Neural cell (in vitro differentiated cells): ENCODE data around the gene CYP27A1. TPM values are rescaled to one million over a fixed set of nuclear protein-coding genes. Genes with fewer than 3 reads are reported as not detected.

Source experiments
- H2AFZ ChIP-seq: fragments of 200-600, 300-800 bp; sonication (generic), shearing (Covaris generic); 2 replicates; pipeline ENCODE4 v1.6.0; 2014; ENCODE audit warnings: low read depth, mild to moderate bottlenecking, antibody characterized with exemption, low read length, moderate library complexity
- H3F3A ChIP-seq: fragments of 200-600 bp; shearing (Covaris generic); 2 replicates; pipeline ENCODE4 v1.6.1; 2016; ENCODE audit warnings: mild to moderate bottlenecking, moderate library complexity, mixed read lengths, antibody characterized with exemption, low read length; ENCODE audit not compliant: insufficient read depth, poor library complexity, severe bottlenecking
- H3K27ac ChIP-seq: fragments of 200-600, 300-800 bp; sonication (generic), shearing (Covaris generic); 2 replicates; pipeline ENCODE4 v1.5.1; 2014; ENCODE audit warnings: mild to moderate bottlenecking, low read length, moderate library complexity
- H3K27me3 ChIP-seq: fragments of 300-800, 200-600 bp; sonication (generic), shearing (Covaris generic); 2 replicates; pipeline ENCODE4 v1.6.0; 2014; ENCODE audit warnings: mild to moderate bottlenecking, low read depth, low read length, moderate library complexity; ENCODE audit not compliant: insufficient read depth
- H3K36me3 ChIP-seq: fragments of 300-800, 200-600 bp; sonication (generic), shearing (Covaris generic); 2 replicates; pipeline ENCODE4 v1.5.1; 2014; ENCODE audit warnings: mild to moderate bottlenecking, antibody characterized with exemption, low read length, moderate library complexity; ENCODE audit not compliant: insufficient read depth
- H3K4me2 ChIP-seq: fragments of 300-800, 200-600 bp; sonication (generic), shearing (Covaris generic); 2 replicates; pipeline ENCODE4 v1.6.0; 2014; ENCODE audit warnings: mild to moderate bottlenecking, low read length
- H3K4me3 ChIP-seq: fragments of 300-800, 200-600 bp; sonication (generic), shearing (Covaris generic); 2 replicates; pipeline ENCODE4 v1.5.1; 2014; ENCODE audit warnings: mild to moderate bottlenecking, low read length, moderate library complexity
- H3K79me2 ChIP-seq: fragments of 200-600 bp; shearing (Covaris generic); replicated peaks from 2 replicates; pipeline ENCODE4 v1.6.0; 2014; ENCODE audit warnings: mild to moderate bottlenecking, low read length, moderate library complexity; ENCODE audit not compliant: insufficient read depth
- H3K9ac ChIP-seq: fragments of 300-800, 200-600 bp; sonication (generic), shearing (Covaris generic); 2 replicates; pipeline ENCODE4 v1.6.1; 2016; ENCODE audit warnings: mild to moderate bottlenecking, low read length, mixed read lengths
- H3K9me2 ChIP-seq: fragments of 200-600 bp; shearing (Covaris generic); 2 replicates; pipeline ENCODE4 v1.6.1; 2016; ENCODE audit warnings: mild to moderate bottlenecking, low read length, mixed read lengths; ENCODE audit not compliant: insufficient read depth
- H3K9me3 ChIP-seq: fragments of 200-600, 300-800 bp; sonication (generic), shearing (Covaris generic); 2 replicates; pipeline ENCODE4 v1.6.1; 2016; ENCODE audit warnings: mild to moderate bottlenecking, mixed run types, low read length, moderate library complexity, mixed read lengths
- H4K20me1 ChIP-seq: fragments of 200-600 bp; shearing (Covaris generic); 2 replicates; pipeline ENCODE4 v1.6.1; 2016; ENCODE audit warnings: mild to moderate bottlenecking, mixed run types; ENCODE audit not compliant: insufficient read depth
- CTCF ChIP-seq: fragments of 450-650 bp; IDR thresholded peaks from 2 replicates; pipeline ENCODE4 v1.5.1; 2014; ENCODE audit warnings: antibody characterized with exemption, mild to moderate bottlenecking, moderate library complexity; ENCODE audit not compliant: poor library complexity, severe bottlenecking
- EZH2 ChIP-seq: fragments of 200-600, 300-800 bp; shearing (Covaris generic), sonication (generic); IDR thresholded peaks from 2 replicates; pipeline ENCODE4 v1.6.1; 2014; ENCODE audit warnings: antibody characterized with exemption, low read length, borderline replicate concordance, mild to moderate bottlenecking; ENCODE audit not compliant: insufficient read depth, poor library complexity, severe bottlenecking
- MXI1 ChIP-seq: fragments of 450-650 bp; conservative IDR thresholded peaks from 2 replicates; pipeline ENCODE4 v1.6.1; 2014; ENCODE audit warnings: antibody characterized with exemption, mild to moderate bottlenecking; ENCODE audit not compliant: poor library complexity, severe bottlenecking
- RAD21 ChIP-seq: fragments of 450-650 bp; conservative IDR thresholded peaks from 2 replicates; pipeline ENCODE4 v1.6.1; 2014; ENCODE audit warnings: antibody characterized with exemption, mild to moderate bottlenecking, moderate library complexity
- REST ChIP-seq: IDR thresholded peaks from 2 replicates; pipeline ENCODE4 v1.6.1; 2012; ENCODE audit warnings: borderline replicate concordance
- SMC3 ChIP-seq: fragments of 450-650 bp; conservative IDR thresholded peaks from 2 replicates; pipeline ENCODE4 v1.6.1; 2014; ENCODE audit warnings: antibody characterized with exemption, mild to moderate bottlenecking, moderate library complexity; ENCODE audit not compliant: poor library complexity
- TAF1 ChIP-seq: IDR thresholded peaks from 2 replicates; pipeline ENCODE4 v1.6.1; 2012; ENCODE audit warnings: low read depth
- polyA plus RNA-seq: library from polyadenylated mRNA; depleted of rRNA; stranded (reverse); fragments of >200 nt; gene quantifications from 2 replicates; pipeline ENCODE4 v1.2.3, GENCODE V29; 2014

The CYP27A1 gene
- polyA plus RNA-seq, 1 donor from 2014 or later = not detected

GRCh38 chr2:218849721-218850120 lies 67.8 kb downstream of the CYP27A1 start:
- H3K27me3 ChIP-seq = peaks cover 38% of the 10 kb centered on the region

GRCh38 chr2:218850796-218851195 lies 68.8 kb downstream of the CYP27A1 start:
- H3K27ac ChIP-seq = no peak overlapping the region
- no peaks in the 10 kb centered on the region for H3F3A ChIP-seq
- peaks cover 49% of the 10 kb centered on the region for H3K27me3 ChIP-seq
- no peaks in the 10 kb centered on the region for H3K9me3 ChIP-seq
- no peak overlapping the region for H2AFZ ChIP-seq
- no peak overlapping the region for H3K4me2 ChIP-seq
- no peak overlapping the region for H3K4me3 ChIP-seq
- no peaks in the 10 kb centered on the region for H3K79me2 ChIP-seq
- TF ChIP-seq REST (no peak), CTCF (no peak), TAF1 (no peak), EZH2 (no peak)
- H3K36me3 ChIP-seq = no peaks in the 10 kb centered on the region
- H4K20me1 ChIP-seq = no peaks in the 10 kb centered on the region
- no peaks in the 10 kb centered on the region for H3K9me2 ChIP-seq
- H3K9ac ChIP-seq = no peak overlapping the region

More at GRCh38 chr2:218849721-218850120, 67.8 kb downstream of the CYP27A1 start:
- Histone ChIP-seq H4K20me1 (no peaks in the 10 kb centered on the region), H3K9ac (no peak overlapping the region), H3K4me3 (no peak overlapping the region), H3K4me2 (no peak overlapping the region), H3K9me2 (no peaks in the 10 kb centered on the region), H2AFZ (no peak overlapping the region), H3F3A (no peaks in the 10 kb centered on the region), H3K9me3 (no peaks in the 10 kb centered on the region), H3K79me2 (no peaks in the 10 kb centered on the region), H3K36me3 (no peaks in the 10 kb centered on the region), H3K27ac (no peak overlapping the region)
- TF ChIP-seq RAD21 (no peak), EZH2 (no peak), REST (no peak), MXI1 (no peak), SMC3 (no peak)
